Measurements from ENCODE around the gene PAX5. TPM values are rescaled to one million over a fixed set of nuclear protein-coding genes. Genes with fewer than 3 reads are reported as not detected.
A peak's percentile ranks its signal among the peaks of the same experiment; 100 is the strongest.

The PAX5 gene
- total RNA-seq, 1 donor from 2014 or later, result 24.3 TPM

DNA sequence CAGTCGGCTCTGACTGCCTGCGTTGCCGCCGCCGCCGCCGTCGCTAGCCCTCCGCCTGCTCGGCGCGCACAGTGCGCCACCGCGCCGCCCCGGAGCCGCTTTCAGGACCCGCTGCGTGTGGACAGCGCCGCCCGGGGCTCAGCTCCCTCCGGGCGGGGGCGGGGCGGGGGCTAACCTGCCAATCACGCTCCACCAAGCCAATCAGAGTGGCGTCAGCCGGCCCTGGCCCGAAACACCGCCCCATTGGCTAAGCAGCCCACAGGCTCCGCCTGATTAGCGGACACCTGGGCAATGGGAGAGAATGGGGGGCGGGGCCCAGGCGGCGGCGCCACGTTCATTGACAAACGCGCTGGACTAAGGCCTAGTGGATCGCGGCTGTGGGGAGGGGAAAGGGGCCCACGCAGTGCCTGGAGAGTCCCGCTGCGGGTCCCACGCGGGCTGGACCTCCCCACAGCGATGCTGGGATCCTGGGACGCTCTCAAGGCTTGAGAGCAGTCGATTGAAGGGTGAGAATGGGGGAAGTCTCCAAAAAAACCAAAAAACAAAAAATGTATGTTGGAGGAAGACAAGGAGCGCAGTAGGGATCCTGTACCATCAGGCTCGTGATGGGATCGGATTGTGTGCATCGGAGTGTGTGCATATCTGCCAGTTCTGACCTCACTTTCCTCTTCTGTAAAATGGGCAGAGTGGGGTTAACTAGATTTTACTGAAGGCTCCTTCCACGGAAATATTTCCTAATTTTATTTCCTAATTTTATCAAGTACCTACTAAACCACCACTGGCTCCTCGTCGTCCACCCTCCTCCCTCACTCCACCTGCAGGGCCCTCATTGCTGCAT lies 6.3 kb downstream of the PAX5 start:
- no peak for TF ChIP-seq CTCF (IDR thresholded peaks at IDR 0.05; ENCODE audit: partially characterized antibody, unreplicated experiment)
- Mint-ChIP-seq H3K4me1 (ENCODE audit: low read depth, unreplicated experiment) (peaks cover 13% of the 10 kb centered on the region), H3K36me3 (ENCODE audit: unreplicated experiment) (no peaks in the 10 kb centered on the region), H3K4me3 (ENCODE audit: unreplicated experiment) (peak overlapping the region; percentile 86), H3K27ac (ENCODE audit: unreplicated experiment) (peak overlapping the region; percentile 82), H3K9me3 (ENCODE audit: unreplicated experiment) (peaks cover 4% of the 10 kb centered on the region), H3K27me3 (ENCODE audit: unreplicated experiment) (peaks cover 11% of the 10 kb centered on the region)
- peak; percentile 98 for DNase-seq

- H3K36me3 Mint-ChIP-seq (ENCODE audit: unreplicated experiment), result no peaks in the 10 kb centered on the region
- H3K9me3 Mint-ChIP-seq (ENCODE audit: unreplicated experiment), result peaks cover 4% of the 10 kb centered on the region
- peaks cover 13% of the 10 kb centered on the region for H3K4me1 Mint-ChIP-seq (ENCODE audit: low read depth, unreplicated experiment)
- TF ChIP-seq CTCF (IDR thresholded peaks at IDR 0.05; ENCODE audit: partially characterized antibody, unreplicated experiment), result no peak
- H3K27ac Mint-ChIP-seq (ENCODE audit: unreplicated experiment), result no peak overlapping the region
- peaks cover 7% of the 10 kb centered on the region for H3K27me3 Mint-ChIP-seq (ENCODE audit: unreplicated experiment)
- DNase-seq, result peak; percentile 62
- peak overlapping the region; percentile 96 for H3K4me3 Mint-ChIP-seq (ENCODE audit: unreplicated experiment)
These were observed 7.0 kb downstream of the PAX5 start for GRCh38 chr9:37026931-37027581.

- peaks cover 11% of the 10 kb centered on the region for H3K4me1 Mint-ChIP-seq (ENCODE audit: low read depth, unreplicated experiment)
- peak overlapping the region; percentile 99 for H3K4me3 Mint-ChIP-seq (ENCODE audit: unreplicated experiment)
- no peaks in the 10 kb centered on the region for H3K36me3 Mint-ChIP-seq (ENCODE audit: unreplicated experiment)
- no peak for TF ChIP-seq CTCF (IDR thresholded peaks at IDR 0.05; ENCODE audit: partially characterized antibody, unreplicated experiment)
- peaks cover 4% of the 10 kb centered on the region for H3K9me3 Mint-ChIP-seq (ENCODE audit: unreplicated experiment)
- H3K27me3 Mint-ChIP-seq (ENCODE audit: unreplicated experiment), result peaks cover 7% of the 10 kb centered on the region
- no peak overlapping the region for H3K27ac Mint-ChIP-seq (ENCODE audit: unreplicated experiment)
- peak; percentile 62 for DNase-seq
These were observed 7.7 kb downstream of the PAX5 start for GRCh38 chr9:37026113-37026930.

DNA sequence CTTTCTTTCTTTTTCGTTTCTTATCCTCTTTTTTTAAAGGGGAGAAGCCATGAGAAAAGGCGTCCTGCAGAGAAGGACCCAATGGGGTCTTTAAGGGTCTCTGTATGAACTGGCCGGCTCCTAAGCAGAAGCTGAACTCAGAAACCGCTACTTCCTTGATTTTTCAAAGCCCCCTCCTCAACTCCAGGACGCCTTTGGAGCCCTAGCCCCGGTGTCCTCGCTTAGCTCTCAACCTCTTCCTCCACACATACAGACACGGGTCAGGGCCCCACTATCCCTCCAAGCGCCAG lies 8.3 kb downstream of the PAX5 start:
- no peak for DNase-seq
- TF ChIP-seq CTCF (IDR thresholded peaks at IDR 0.05; ENCODE audit: partially characterized antibody, unreplicated experiment), result no peak
- H3K36me3 Mint-ChIP-seq (ENCODE audit: unreplicated experiment), result no peaks in the 10 kb centered on the region
- peaks cover 7% of the 10 kb centered on the region for H3K27me3 Mint-ChIP-seq (ENCODE audit: unreplicated experiment)
- no peak overlapping the region for H3K27ac Mint-ChIP-seq (ENCODE audit: unreplicated experiment)
- peaks cover 4% of the 10 kb centered on the region for H3K9me3 Mint-ChIP-seq (ENCODE audit: unreplicated experiment)
- peaks cover 12% of the 10 kb centered on the region for H3K4me1 Mint-ChIP-seq (ENCODE audit: low read depth, unreplicated experiment)
- peak overlapping the region; percentile 99 for H3K4me3 Mint-ChIP-seq (ENCODE audit: unreplicated experiment)
